Measurements from ENCODE around the gene ALPK1.
"Not testable (repeated sequence)": the region's sequence is repeated elsewhere in the genome, so short reads cannot be mapped to it uniquely, and the experiment has no call there.

Gene ALPK1

GRCh38 chr4:112284662-112285411 is 12.3 kb upstream of the ALPK1 start:
- DNase-seq (ENCODE audit: low spot score) = no peak

GRCh38 chr4:112287258-112287989 is 9.7 kb upstream of the ALPK1 start:
- no peak for DNase-seq (ENCODE audit: low spot score)

- no peak for DNase-seq (ENCODE audit: low spot score)
Observed at GRCh38 chr4:112288455-112288854, 8.7 kb upstream of the ALPK1 start.

GRCh38 chr4:112289407-112290253 is 7.5 kb upstream of the ALPK1 start:
- DNase-seq (ENCODE audit: low spot score) = no peak

- no peak for DNase-seq (ENCODE audit: low spot score)
Observed at GRCh38 chr4:112290341-112290740, 6.8 kb upstream of the ALPK1 start.

GRCh38 chr4:112299721-112300120 is 2.6 kb downstream of the ALPK1 start:
- DNase-seq (ENCODE audit: low spot score) = no peak

GRCh38 chr4:112302320-112303274 is 5.4 kb downstream of the ALPK1 start:
- no peak for DNase-seq (ENCODE audit: low spot score)

GRCh38 chr4:112305477-112305876 is 8.3 kb downstream of the ALPK1 start:
- DNase-seq (ENCODE audit: low spot score) = not testable (repeated sequence)

GRCh38 chr4:112309263-112309791 is 12.2 kb downstream of the ALPK1 start:
- DNase-seq (ENCODE audit: low spot score) = peak; percentile 60

- no peak for DNase-seq (ENCODE audit: low spot score)
Observed at GRCh38 chr4:112311516-112311915, 14.3 kb downstream of the ALPK1 start.

GRCh38 chr4:112312610-112313239 is 15.6 kb downstream of the ALPK1 start:
- no peak for DNase-seq (ENCODE audit: low spot score)

- DNase-seq (ENCODE audit: low spot score) = no peak
Observed at GRCh38 chr4:112315446-112315845, 18.3 kb downstream of the ALPK1 start.

- no peak for DNase-seq (ENCODE audit: low spot score)
Observed at GRCh38 chr4:112316360-112316759, 19.2 kb downstream of the ALPK1 start.

GRCh38 chr4:112318239-112319142 is 21.3 kb downstream of the ALPK1 start:
- DNase-seq (ENCODE audit: low spot score) = no peak

- DNase-seq (ENCODE audit: low spot score) = peak; percentile 63
Observed at GRCh38 chr4:112321776-112322684, 24.9 kb downstream of the ALPK1 start.

- DNase-seq (ENCODE audit: low spot score) = no peak
Observed at GRCh38 chr4:112322866-112323265, 25.7 kb downstream of the ALPK1 start.

GRCh38 chr4:112325530-112325929 is 28.4 kb downstream of the ALPK1 start:
- no peak for DNase-seq (ENCODE audit: low spot score)

- no peak for DNase-seq (ENCODE audit: low spot score)
Observed at GRCh38 chr4:112327965-112328733, 31.0 kb downstream of the ALPK1 start.

Data from ecto neural progenitor cell (in vitro differentiated cells).